Right lobe of liver (tissue), 6 donors: ENCODE measurements around the gene EMID1. TPM values are rescaled to one million over a fixed set of nuclear protein-coding genes. Genes with fewer than 3 reads are reported as not detected.

Experiments
- ATAC-seq, 4 donors: fragments of 200-7000 bp; cut with Tn5 transposase; one replicate each; pipeline ENCODE4 v1.9.1; 2020; ENCODE audit warnings: mild to moderate bottlenecking in 4 of 4, moderate library complexity in 4 of 4
- DNase-seq, 3 donors: peaks; one replicate each; pipeline ENCODE4 v3.0.0-alpha.2; 2020
- H3K27ac ChIP-seq, 3 donors: fragments of 200-600 bp; one replicate each; pipeline ENCODE4 v1.8.0; 2022
- H3K27me3 ChIP-seq, 2 donors: fragments of 200-600 bp; one replicate each; pipeline ENCODE4 v1.8.0; 2022
- H3K36me3 ChIP-seq, 4 donors: fragments of 200-600 bp; sonication (generic) in 1 of 4; one replicate each; pipeline versions ENCODE4 v1.5.1 to v1.8.0; 2017 to 2022; ENCODE audit warnings: control low read depth in 1 of 4
- H3K4me1 ChIP-seq, 4 donors: fragments of 200-600 bp; sonication (generic) in 1 of 4; one replicate each; pipeline versions ENCODE4 v1.5.1 to v1.8.0; 2017 to 2022; ENCODE audit warnings: control low read depth in 1 of 4
- H3K4me3 ChIP-seq, 3 donors: fragments of 200-600 bp; one replicate each; pipeline ENCODE4 v1.8.0; 2022
- H3K9me3 ChIP-seq, 4 donors: fragments of 200-600 bp; sonication (generic) in 1 of 4; one replicate each; pipeline versions ENCODE4 v1.5.1 to v1.8.0; 2017 to 2022; ENCODE audit warnings: control low read depth in 1 of 4
- POLR2A ChIP-seq: fragments of 450-650 bp; IDR thresholded peaks from one replicate; pipeline ENCODE4 v1.6.1; 2017; ENCODE audit warnings: antibody characterized with exemption, mild to moderate bottlenecking
- whole genome bisulfite sequencing: methylation state at CpG from one replicate; pipeline ENCODE4 v1.1.6; 2018; ENCODE audit warnings: low coverage, low lambda C conversion rate; ENCODE audit not compliant: insufficient coverage; ENCODE audit errors: missing lambda C conversion rate; 5-methylcytosine and 5-hydroxymethylcytosine counted together
- intact Hi-C, 2 donors: fragments of 100-400 bp; cut with DNase I; formaldehyde crosslinking; loops; one replicate each; pipeline versions ENCODE4 v1.11.2 to v1.14.1; 2022
- total RNA-seq, 6 experiments: library from RNA; depleted of rRNA in 2 of 6; stranded (reverse); fragments of >200 nt in 2 of 6; fragmentation: NEBNext Ultra II Directional in 3 of 6; extraction: Animal tissue kit (Norgen Biotek cat#: 25700) in 3 of 6; gene quantifications; one replicate each; pipeline versions ENCODE4 v1.1.0 to v1.2.4, GENCODE V29; 2016 to 2023
- TF ChIP-seq, protein P1 (sequence below), 4 donors: fragments of 200-600 bp in 3 of 4; fragments of 450-650 bp in 1 of 4; IDR thresholded peaks; one replicate each; pipeline versions ENCODE4 v1.5.1 to v1.8.0; 2016 to 2022; ENCODE audit warnings: antibody characterized with exemption in 4 of 4, mild to moderate bottlenecking in 2 of 4
- donor health status: DM: no; HTN: yes; CAD: no.
- donor health status: DM: no; HTN: no; CAD: no.
- donor health status: DM: no; HTN: no; CAD: no.
- donor health status: DM: no; HTN: yes; CAD: no.
- donor health status: DM: no; HTN: yes; CAD: no.

EMID1 gene
- total RNA-seq, 6 experiments from 2014 or later = 1.1 to 2.7 (median 1.5) TPM

GRCh38 chr22:29259253-29259899 lies 53.7 kb downstream of the EMID1 start:
- Histone ChIP-seq H3K27me3 (no peaks in the 10 kb centered on the region), H3K27ac (no peak overlapping the region), H3K4me1 (no peaks in the 10 kb centered on the region), H3K9me3 (no peaks in the 10 kb centered on the region), H3K4me3 (no peak overlapping the region), H3K36me3 (peaks cover 0 to 3% (median under 1%) of the 10 kb centered on the region in 4 donors)
- intact Hi-C loops = no loop called here
- 25% methylated on average over 2 of the region's 11 CpGs for WGBS
- ATAC-seq = peak in 1 of 4 donors; percentile 27
- TF ChIP-seq POLR2A = no peak
- TF ChIP-seq, protein P1, sequence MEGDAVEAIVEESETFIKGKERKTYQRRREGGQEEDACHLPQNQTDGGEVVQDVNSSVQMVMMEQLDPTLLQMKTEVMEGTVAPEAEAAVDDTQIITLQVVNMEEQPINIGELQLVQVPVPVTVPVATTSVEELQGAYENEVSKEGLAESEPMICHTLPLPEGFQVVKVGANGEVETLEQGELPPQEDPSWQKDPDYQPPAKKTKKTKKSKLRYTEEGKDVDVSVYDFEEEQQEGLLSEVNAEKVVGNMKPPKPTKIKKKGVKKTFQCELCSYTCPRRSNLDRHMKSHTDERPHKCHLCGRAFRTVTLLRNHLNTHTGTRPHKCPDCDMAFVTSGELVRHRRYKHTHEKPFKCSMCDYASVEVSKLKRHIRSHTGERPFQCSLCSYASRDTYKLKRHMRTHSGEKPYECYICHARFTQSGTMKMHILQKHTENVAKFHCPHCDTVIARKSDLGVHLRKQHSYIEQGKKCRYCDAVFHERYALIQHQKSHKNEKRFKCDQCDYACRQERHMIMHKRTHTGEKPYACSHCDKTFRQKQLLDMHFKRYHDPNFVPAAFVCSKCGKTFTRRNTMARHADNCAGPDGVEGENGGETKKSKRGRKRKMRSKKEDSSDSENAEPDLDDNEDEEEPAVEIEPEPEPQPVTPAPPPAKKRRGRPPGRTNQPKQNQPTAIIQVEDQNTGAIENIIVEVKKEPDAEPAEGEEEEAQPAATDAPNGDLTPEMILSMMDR (IDR thresholded peaks at IDR 0.05) = no peak
- DNase-seq = no peak

DNA sequence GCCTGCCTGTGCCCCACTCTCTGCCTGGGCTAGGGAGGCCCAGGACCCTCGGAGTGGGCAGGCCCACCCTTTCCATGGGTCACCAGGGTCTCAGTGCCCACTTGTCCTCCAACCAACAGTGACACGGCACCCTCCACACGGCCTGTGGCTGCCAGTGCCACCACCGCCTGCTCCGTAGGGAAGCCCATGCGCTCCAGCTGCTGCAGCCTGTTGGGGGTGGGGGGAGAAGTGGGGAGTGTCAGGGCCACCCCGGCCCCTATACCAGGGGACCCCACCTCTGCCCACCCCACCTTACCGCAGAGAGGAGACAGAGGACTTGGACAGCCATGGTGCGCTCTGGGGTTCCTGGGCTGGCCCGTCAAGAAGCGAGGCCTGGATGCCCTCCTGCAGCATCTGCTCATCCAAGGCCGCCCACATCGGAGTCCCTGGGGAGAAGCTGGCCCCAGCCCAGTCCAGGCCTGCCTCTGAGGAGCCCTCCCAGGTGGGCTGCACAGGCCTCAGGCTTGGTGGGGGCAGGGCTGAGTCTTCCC lies 54.4 kb downstream of the EMID1 start:
- H3K4me3 ChIP-seq = no peak overlapping the region
- H3K27me3 ChIP-seq = no peaks in the 10 kb centered on the region
- DNase-seq (peak in 1 of 3 donors; percentile 51), ATAC-seq (peak in 2 of 4 donors; percentile 3 to 10)
- WGBS = no CpG with 5 or more reads among the region's 13 CpGs
- H3K36me3 ChIP-seq = peaks cover 0 to 5% (median 3%) of the 10 kb centered on the region in 4 donors
- TF ChIP-seq, protein P1 (IDR thresholded peaks at IDR 0.05) = no peak
- TF ChIP-seq POLR2A = no peak
- intact Hi-C loops = no loop called here
- no peaks in the 10 kb centered on the region for H3K9me3 ChIP-seq
- no peak overlapping the region for H3K27ac ChIP-seq
- no peaks in the 10 kb centered on the region for H3K4me1 ChIP-seq

DNA sequence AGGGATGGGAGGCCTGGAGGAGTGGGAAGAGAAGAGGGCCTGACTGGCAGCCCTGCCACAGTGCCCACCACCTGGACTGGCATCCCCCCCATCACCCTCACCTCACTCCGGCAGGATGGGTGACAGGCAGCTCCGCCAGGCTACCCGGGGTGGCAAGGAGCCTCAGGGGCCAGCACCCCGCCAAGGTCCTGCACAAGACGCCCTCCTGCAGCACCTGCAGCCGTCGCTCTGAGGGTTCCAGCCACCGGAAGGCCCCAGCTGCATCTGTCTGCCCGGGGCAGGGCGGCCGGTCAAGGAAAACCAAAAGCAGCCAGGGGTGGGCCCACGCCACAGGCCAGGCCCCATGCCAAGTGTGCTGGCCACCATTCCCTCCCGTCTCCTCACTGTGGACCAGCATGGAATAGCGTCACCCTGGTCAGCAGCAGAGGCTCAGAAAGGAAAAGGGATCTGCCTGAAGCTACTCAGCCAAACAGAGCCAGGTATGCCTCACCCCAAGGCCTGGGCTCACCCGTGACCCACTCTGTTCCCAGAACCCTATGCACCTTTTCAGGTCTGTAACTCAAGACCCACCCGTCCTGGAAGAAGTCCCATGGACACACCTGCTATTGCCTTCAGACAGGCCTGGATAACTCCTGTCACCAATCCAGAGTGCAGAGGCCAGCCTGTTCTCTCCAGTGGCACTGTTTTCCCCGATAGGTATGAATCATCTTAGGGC lies 55.1 kb downstream of the EMID1 start:
- no peak overlapping the region for H3K4me3 ChIP-seq
- no peak overlapping the region for H3K27ac ChIP-seq
- H3K4me1 ChIP-seq = no peaks in the 10 kb centered on the region
- H3K9me3 ChIP-seq = no peaks in the 10 kb centered on the region
- TF ChIP-seq POLR2A = no peak
- TF ChIP-seq, protein P1 (IDR thresholded peaks at IDR 0.05) = no peak
- H3K36me3 ChIP-seq = peaks cover 0 to 10% (median 7%) of the 10 kb centered on the region in 4 donors
- 60% methylated on average over 1 of the region's 17 CpGs for WGBS
- intact Hi-C loops = no loop called here
- DNase-seq = peak in 1 of 3 donors; percentile 55
- H3K27me3 ChIP-seq = no peaks in the 10 kb centered on the region
- peak in 2 of 4 donors; percentile 4 to 5 for ATAC-seq

DNA sequence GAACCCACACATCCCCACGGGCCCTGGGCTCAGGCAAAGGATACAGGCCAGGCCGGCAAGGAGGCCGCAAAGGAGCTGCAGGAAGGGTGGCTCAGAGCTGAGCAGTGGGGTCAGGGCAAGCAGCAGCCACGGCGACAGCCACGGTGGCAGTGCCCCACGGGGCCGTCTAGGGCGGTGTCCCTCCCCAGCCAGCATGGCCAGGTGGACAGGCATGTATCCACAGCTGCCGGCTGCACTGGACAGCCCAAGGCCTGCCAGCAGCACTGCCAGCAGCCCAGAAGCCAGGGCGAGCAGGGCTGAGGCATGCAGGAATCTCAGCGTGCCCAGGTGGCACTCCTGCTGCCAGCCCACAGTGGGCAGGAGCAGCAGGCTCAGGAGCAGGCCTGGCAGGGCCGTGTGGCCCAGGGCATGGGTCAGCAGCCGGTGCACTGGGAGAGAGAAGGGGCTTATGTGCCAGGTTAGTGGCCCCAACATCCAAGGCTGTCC lies 58.1 kb downstream of the EMID1 start:
- H3K36me3 ChIP-seq = peaks cover 0 to 10% (median 7%) of the 10 kb centered on the region in 4 donors
- DNase-seq = no peak
- no peak for ATAC-seq

More for the DNA sequence above, 58.1 kb downstream of the EMID1 start:
- intact Hi-C loops = no loop called here
- Histone ChIP-seq H3K27me3 (no peaks in the 10 kb centered on the region), H3K27ac (no peak overlapping the region), H3K9me3 (no peaks in the 10 kb centered on the region), H3K4me1 (peaks cover 0 to 11% (median 4%) of the 10 kb centered on the region in 4 donors), H3K4me3 (no peak overlapping the region)
- TF ChIP-seq, protein P1 (IDR thresholded peaks at IDR 0.05) = no peak
- no peak for TF ChIP-seq POLR2A
- WGBS = 80% methylated on average over 2 of the region's 14 CpGs
